DMS114 treated with DMSO at 0.1 percent for 48 hours (cell line): Measurements from ENCODE around the gene SLC9A4.
A peak's percentile ranks its signal among the peaks of the same experiment; 100 is the strongest.

ENCODE experiments used
- DNase-seq: peaks from one replicate; lab custom pipeline; 2025; ENCODE audit not compliant: unreplicated experiment; lab: John Stamatoyannopoulos, UW

SLC9A4 gene

DNA sequence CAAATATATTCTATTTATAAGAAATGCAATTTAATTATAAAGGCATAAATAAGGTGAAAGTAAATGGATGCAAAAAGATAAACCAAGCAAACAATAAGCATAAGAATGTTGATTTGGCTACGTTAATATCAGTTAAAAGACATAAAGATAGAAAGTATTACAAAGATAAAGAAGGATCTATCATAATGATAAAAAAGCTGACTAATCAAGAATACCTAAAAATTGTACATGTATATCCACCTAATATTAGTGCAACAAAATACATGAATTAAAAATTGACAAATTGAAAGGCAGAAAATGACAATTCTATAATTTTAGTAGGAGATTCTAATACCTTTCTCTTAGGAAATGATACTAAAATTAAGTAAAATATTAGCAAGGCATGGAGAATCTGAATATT, 21.5 kb downstream of the SLC9A4 start:
- no peak for DNase-seq

DNA sequence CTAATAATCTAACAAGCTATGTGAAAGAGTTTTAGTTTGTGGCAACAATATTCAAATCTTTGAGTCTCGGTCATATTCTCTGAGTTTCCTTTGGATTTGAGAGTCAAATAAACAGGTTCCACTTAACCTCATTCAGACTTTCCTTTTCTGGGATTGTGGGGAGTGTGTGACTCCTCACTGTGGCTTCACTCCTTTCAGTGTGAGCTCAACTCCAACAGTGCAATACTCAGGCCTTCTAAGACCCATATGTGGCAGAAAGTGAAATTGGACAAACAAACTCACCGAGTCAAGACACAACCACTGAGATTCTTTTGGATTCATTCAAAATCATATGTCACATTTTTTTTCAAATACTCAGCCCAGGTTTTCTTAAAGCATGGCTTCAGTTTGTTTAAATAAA, 25.4 kb downstream of the SLC9A4 start:
- DNase-seq = no peak

DNA sequence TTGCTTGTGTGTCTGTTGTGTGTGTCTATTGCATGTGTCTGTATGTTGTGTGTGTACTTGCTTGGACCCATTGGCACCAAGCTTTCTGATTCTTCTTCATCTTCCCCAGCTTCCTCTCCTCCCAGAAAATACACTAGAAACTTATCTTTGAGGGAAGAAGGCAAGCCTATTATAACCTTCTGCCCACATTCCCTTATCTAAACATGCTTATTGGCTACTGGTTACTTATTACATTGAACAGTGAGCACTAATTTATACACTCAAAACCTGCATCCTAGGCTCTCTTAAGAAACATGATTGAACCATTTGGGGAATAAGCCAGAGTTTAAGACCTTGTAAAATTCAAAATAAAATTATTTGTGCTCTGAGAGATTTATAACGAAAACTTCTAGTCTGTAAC, 26.5 kb downstream of the SLC9A4 start:
- DNase-seq = no peak

DNA sequence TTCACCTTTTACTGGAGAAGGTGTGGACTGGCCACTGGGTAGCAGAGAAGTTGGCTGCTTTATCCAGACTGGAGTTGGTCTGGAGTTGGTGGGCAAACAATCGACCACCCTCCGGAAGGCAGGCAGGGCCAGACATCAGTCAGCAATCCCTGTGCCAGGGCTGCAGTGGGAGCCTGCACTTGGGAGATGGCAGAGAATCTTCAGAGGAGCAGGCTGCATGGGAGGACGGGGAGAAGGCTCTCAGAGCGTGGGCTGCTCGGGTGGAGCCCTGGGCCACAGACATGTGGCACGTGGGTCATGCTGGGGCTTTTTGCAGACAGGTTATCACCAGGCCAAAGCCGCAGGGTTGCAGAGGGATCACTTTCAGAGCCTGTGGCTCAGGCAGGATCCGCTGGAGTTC, 29.6 kb downstream of the SLC9A4 start:
- no peak for DNase-seq

DNA sequence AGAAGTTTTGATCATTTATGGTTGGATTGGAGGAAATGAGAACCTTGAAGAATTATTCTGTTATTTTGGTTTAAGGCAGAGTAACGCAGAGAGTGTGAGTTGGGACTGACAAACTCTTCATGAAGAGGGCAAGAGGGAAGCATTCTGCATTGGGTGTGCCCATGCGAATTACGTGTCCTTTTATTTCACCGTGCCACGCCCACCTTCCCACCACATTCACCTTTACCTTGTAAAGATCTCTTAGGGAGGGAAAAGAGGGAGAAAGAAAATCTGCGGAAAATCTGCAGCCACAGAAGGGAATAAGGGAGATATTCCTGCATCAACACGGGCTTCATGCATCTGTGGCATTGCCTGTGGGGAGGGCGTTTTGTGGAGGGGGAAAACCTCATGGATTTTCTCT, 31.8 kb downstream of the SLC9A4 start:
- DNase-seq = no peak

DNA sequence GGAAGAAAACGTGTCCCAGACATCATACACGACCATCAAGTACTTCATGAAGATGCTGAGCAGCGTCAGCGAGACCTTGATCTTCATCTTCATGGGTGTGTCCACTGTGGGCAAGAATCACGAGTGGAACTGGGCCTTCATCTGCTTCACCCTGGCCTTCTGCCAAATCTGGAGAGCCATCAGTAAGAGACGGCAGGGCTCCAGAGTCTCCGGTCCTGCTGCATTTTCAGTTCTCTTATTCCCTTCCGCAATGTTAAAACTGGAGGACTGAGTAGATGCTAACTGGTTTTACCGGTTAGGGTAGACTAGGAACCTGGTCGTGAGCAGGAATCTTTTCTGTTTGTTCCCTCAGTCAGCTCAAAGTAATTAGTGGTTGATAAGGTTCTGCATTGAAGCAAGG, 32.3 kb downstream of the SLC9A4 start:
- no peak for DNase-seq

DNA sequence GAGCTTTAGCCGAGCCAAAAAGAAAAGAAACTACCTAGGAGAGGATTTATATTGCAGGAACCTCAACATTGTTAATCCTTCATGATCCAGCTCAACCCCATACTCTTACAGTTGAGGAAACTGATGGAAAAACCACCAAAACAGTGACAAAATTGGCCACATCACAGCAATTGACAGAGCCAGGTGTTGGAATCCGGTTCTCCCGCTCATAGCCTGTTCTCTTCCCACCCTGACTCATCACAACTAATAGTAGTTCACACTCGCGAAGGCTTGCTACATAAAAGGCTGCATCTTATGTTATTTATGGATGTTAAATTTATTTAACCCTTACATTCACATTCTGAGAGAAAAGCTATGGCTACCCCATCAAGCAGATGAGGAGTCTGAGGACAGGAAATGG, 33.7 kb downstream of the SLC9A4 start:
- DNase-seq = no peak

DNA sequence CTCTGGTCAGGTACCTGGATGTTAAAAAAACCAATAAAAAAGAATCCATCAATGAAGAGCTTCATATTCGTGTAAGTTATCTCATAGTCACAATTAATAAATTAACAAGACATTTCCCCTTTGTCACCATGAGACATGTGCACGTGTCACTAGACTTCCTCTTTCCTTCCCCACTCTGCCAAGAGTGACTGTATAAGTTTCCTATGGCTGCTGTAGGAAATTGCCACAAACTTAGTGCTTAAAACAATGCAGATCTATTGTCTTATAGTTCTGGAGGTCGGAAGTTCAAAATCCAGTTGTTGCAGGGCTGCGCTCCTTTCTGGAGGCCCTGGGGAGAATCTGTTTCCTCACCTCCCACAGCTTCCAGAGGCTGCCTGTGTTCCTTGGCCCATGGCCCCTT, 35.8 kb downstream of the SLC9A4 start:
- DNase-seq = no peak

DNA sequence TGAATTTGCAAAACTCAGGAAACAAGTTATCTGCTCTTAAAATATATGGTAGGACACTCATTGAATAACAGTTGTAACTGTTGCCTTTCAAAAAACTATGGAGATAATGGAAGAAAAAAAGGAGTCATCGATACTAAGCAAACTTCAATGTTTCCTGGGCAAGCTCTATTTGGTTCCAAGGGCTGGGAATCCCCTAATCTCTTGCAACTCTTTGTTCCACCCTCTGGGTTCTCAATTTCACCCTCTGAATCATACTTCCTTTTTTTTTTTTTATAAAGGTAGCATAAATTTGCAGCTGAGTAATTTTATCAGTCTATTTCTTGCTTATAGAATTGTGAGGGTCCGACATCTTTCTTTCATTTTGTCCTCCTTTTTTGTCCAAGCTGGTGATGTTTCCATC, 36.7 kb downstream of the SLC9A4 start:
- DNase-seq = no peak

DNA sequence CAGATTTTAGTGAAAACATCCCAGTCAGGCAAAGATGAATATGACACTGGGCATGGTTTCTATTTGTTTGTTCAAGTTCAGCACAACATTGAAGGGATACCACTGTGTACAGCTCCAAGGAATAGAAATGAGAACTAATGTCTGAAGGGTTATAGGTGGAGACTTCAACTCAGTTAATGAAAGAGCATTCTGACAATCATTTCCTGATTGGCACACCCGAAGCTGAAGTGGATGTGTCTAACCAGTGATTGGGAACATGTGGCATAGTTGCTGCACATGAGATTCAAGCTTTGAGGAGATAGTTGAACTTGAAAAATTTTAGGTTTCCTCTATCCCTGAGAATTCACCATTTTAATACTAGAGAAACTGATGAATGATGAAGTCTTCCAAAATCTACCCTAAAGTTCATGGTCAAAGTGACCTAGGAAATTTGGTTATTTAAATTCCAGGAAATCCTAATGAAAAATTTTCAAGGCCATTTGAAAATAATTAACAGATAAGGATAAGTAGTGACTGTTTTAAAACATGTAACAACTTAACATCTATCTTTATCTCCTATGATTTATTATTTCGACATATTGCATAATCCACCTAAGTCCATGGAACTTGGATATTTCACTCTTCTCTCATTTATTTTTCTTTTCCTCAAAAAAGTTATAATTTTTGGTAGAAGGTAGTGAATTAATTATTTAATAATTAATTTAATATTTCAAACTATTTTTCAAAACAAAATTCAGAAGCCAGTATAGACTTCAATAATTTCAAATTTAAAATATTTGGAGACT, 38.0 kb downstream of the SLC9A4 start:
- DNase-seq = no peak

DNA sequence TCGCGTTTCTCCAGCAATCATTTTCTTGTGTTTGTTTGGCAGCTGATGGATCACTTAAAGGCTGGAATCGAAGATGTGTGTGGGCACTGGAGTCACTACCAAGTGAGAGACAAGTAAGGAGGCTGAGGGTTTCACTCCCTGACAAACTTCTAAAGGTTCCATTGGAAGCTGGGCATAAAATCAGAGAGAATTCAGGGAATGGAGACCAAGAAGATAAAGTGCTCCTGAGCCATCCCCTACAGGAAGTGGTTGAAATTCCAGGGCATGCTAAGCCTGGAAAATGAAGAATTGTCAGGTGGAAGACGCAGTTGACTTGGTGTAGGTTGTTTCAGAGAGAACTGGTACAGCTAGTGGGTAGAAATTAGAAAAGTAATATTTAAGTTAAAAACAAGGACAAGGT, 39.1 kb downstream of the SLC9A4 start:
- DNase-seq = no peak

DNA sequence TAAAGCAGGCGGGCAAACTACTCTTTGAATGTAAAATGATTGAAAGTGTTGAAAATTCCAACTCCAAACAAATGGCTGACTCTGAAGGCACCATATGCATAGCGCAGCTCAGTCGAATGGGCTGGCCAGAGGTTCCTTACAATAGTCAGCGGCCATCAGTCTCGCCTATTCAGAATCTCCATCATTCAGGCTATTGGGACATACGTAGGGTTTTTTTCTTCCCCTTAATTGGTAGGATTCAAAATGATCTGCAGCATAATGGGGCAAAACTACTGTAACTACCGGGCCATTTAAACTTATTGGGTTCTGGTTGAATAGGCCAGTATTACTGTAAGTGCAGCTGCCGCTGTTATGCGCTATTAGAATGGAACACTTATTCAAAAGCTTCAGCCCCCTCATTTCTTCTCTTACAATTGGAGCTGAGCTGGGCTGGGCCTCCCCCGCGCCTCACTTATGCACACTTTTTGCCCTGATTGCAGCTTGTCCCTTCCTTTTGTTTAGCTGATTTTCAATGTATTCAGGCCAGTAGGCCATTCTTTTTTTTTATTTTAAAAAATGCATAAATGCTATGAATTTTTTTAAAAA, 40.4 kb downstream of the SLC9A4 start:
- DNase-seq = no peak

DNA sequence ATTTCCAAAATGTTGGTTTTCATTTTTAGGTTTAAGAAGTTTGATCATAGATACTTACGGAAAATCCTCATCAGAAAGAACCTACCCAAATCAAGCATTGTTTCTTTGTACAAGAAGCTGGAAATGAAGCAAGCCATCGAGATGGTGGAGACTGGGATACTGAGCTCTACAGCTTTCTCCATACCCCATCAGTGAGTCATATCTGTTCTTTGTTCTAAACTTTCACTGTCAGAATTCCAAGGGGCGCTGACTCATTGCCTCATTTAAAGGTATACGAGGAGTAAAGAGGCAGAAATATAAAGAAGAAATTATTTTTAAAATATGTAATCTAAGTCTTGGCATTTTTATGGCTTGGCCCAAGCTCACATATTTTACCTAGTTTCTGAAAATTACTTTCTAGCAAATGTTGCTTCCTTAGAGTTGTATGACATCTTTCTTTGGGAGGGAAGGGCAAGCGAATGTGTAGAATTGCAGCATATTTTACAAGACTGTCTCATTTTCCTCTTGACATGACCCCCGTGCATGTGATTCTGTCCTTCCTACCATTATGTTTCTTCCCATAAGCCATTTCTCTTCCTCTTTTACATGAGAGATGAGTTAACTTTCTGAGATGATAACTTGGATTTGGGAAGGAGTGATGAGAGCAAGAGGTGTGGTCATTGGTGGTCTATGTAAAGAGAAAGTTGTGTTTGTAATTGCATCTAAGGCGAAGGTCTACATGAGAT, 41.2 kb downstream of the SLC9A4 start:
- DNase-seq = no peak

DNA sequence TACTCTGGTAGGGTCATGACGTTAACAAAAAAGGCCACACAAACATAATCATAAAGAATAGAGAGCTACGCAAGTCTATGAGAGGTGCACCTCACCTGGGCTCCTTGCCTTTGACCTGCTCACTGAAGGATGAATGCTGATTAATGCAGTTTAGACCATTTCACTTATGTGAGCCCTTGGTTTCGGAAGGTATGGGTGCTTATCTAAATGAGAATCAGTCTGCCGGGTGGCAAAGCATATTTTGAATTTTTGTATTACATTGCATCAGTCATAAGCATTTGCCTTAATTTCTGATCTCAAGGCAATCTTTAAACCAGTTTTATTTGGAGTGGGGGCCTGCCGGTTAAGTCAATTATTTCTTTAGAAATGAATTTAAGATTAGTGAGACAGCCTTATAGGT, 42.8 kb downstream of the SLC9A4 start:
- no peak for DNase-seq

DNA sequence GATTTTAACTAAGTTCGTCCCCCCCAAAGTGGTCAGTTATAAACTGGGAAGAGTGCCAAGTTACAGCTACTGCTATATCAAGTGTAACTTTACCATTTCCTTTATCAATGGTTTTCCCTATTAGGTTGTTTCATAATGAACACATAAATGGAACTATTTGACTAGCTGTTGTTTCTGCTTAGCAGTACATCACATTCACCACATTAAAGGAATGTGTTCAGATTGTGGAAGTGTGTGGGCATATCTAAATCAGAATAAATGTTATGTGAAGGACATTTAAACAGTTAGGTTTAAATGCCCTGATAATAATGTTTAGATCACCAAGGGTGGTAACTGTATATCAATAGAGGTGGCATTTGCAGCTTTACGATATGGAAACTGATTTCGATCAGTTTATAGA, 45.1 kb downstream of the SLC9A4 start:
- no peak for DNase-seq

DNA sequence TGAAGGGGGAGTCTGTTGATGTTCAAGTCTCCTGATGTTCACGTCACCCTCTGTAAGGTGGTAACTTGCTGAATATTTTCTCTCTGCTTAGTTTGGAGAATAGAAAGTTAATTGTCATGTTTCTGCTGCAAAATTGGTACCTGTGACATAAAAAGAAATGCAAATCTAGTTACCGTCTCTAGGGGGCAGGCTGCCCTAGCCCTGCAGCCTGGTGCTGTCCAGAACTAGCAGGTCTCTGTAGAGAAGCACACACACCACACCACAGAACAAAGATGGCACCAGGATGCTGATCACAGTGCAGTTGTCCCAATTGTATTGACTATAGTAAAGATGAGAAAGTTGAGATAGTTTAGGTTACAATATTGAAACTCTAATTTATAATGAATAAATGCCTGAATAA, 47.0 kb downstream of the SLC9A4 start:
- DNase-seq = peak; percentile 44

DNA sequence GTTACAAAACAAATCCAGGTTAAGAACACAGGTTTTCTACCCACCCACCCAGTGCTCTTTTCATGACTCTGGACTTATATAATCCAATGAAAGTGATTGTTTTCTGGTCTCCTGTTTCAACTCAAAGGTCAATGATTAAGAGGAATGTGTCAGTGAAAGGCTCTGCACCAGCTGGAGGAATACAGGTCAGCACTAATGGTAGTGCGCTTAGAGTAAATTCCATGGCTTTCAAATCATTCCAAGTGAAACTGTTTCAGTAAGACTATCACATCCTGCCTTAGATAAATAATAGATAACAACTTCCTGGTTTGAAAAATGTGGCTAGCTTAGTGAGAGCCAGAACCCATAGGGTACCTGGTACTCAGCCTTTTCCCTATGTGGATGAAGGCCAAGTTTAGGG, 47.8 kb downstream of the SLC9A4 start:
- DNase-seq = no peak

DNA sequence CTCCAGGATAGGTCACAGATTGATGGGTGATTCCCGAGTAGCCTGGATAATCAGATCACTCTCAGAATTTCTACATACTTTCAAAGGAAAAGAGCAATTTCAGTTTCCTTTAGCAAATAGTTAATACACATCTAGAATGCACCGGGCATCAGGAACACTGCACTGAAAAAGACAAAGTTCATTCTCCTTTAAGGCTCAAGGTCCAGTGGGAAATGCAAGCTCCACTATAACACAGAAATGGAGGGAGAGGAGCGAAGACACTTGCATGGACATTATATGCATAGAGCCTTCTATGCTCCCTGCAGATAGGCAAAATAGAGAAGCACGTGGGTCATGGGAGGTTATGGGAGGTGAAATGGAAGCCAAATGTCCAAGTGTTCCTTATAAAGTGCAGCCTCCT, 49.1 kb downstream of the SLC9A4 start:
- no peak for DNase-seq

DNA sequence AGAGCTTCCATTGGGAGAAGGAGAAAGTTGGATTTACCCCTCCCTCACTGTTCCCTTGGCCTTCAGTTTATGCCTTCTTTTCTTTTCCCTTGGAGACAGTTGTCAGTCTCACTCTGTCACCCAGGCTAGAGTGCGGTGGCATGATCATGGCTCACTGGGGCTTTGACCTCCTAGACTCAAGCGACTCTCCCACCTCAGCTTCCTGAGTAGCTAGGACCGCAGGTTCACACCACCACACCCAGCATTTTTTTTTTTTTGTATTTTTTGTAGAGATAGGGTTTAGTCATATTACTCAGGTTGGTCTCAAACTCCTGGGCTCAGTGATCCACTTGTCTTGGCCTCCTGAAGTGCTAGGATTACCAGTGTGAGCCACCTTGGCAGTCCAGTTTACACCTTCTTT, 49.9 kb downstream of the SLC9A4 start:
- no peak for DNase-seq

DNA sequence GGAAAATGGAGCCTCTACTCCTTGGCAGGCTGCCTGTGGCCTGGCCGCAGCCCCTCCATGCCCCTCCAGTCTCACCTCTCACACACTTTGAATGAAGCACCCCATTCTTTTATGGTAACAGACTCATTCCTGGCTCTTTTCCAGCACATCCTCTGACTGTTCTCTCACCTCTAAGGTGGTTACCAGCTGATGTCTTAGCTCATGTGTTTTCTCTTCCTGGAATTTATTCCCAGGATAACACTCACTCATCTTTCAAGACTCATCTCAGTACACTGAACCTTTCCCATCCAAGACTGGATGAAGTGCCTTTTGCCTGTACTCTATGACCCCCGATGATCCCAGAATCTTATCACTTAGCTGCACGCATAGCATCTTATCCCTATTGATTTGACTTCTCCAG, 50.6 kb downstream of the SLC9A4 start:
- no peak for DNase-seq

DNA sequence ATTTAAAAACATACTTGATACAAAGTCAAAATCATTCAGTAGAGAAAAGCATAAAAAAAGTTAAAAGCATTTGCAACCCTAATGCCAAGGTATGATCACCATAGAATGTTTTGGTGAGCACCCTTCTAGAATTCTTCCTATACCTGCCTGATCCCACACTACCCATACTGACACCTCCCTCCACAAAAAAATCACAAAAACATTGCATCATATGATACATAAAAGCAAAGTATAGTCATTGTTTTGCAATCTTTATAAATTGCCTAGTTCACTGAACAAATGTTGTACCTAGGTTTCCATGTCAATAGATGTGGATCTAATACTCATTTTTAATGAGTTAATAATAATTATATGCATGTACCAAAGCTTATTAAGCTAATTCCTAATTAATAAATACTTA, 54.1 kb downstream of the SLC9A4 start:
- DNase-seq = no peak

DNA sequence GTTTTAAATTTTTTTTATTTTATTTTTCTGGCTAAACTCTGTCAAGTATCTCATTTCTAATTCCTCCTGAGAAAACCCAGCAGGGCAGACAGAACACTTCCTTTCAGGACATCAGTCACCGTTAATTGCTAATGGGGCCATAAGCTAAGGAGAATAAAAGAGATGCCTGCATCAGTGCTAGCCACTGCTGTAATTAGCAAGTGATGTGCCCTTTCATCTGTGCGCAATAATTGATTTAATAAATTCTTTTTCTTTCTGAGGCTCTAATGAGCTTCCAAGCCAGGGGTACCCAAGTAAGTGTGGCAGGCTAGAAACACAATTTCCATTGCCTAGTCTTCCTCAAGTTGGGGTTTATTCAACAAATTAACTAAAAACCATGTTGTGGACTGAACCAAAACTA, 65.5 kb downstream of the SLC9A4 start:
- no peak for DNase-seq
